HEK293T (cell line): ENCODE measurements around the gene CCDC14.

Source experiments
- CTCF ChIA-PET: fragments of 350-600 bp; formaldehyde crosslinking; extraction: SDS; loops from one replicate; lab custom pipeline; 2021; ENCODE audit warnings: antibody characterized with exemption, inconsistent platforms; lab: Yijun Ruan, JAX
- POLR2A ChIA-PET: fragments of 350-600 bp; formaldehyde crosslinking; extraction: SDS; loops from one replicate; lab custom pipeline; 2020; ENCODE audit warnings: antibody characterized with exemption, inconsistent platforms; lab: Yijun Ruan, JAX
- DNase-seq: peaks from one replicate; pipeline ENCODE4 v3.0.0; 2012; ENCODE audit warnings: mixed read lengths; ENCODE audit errors: extremely low spot score
- ARNT ChIP-seq: fragments of 450-650 bp; IDR thresholded peaks from 2 replicates; pipeline ENCODE4 v1.6.1; 2017; ENCODE audit warnings: mild to moderate bottlenecking
- BHLHE40 ChIP-seq: fragments of 450-650 bp; IDR thresholded peaks from 2 replicates; pipeline ENCODE4 v1.6.1; 2016; ENCODE audit warnings: mild to moderate bottlenecking, moderate library complexity, borderline replicate concordance
- CTBP1 ChIP-seq: fragments of 450-650 bp; IDR thresholded peaks from 2 replicates; pipeline ENCODE4 v1.6.1; 2016; ENCODE audit warnings: borderline replicate concordance
- ELF4 ChIP-seq: fragments of 450-650 bp; IDR thresholded peaks from 2 replicates; pipeline ENCODE4 v1.6.1; 2017; ENCODE audit warnings: antibody characterized with exemption
- FOXA1 ChIP-seq: fragments of 450-650 bp; IDR thresholded peaks from 2 replicates; pipeline ENCODE4 v1.6.1; 2016; ENCODE audit warnings: mild to moderate bottlenecking
- FOXK2 ChIP-seq: fragments of 450-650 bp; IDR thresholded peaks from 2 replicates; pipeline ENCODE4 v1.6.1; 2016; ENCODE audit warnings: mild to moderate bottlenecking
- FOXM1 ChIP-seq: fragments of 450-650 bp; IDR thresholded peaks from 2 replicates; pipeline ENCODE4 v1.6.1; 2017; ENCODE audit warnings: mild to moderate bottlenecking, borderline replicate concordance
- HDGF ChIP-seq: fragments of 450-650 bp; IDR thresholded peaks from 2 replicates; pipeline ENCODE4 v1.6.1; 2017; ENCODE audit warnings: antibody characterized with exemption, borderline replicate concordance
- L3MBTL2 ChIP-seq: fragments of 450-650 bp; conservative IDR thresholded peaks from 2 replicates; pipeline ENCODE4 v1.6.1; 2016; ENCODE audit warnings: mild to moderate bottlenecking
- LEF1 ChIP-seq: fragments of 450-650 bp; IDR thresholded peaks from 2 replicates; pipeline ENCODE4 v1.6.1; 2017; ENCODE audit warnings: mild to moderate bottlenecking, borderline replicate concordance
- NFRKB ChIP-seq: fragments of 450-650 bp; IDR thresholded peaks from 2 replicates; pipeline ENCODE4 v1.6.1; 2016; ENCODE audit warnings: mild to moderate bottlenecking, moderate library complexity
- SP1 ChIP-seq: fragments of 450-650 bp; IDR thresholded peaks from 2 replicates; pipeline ENCODE4 v1.6.1; 2017
- SUZ12 ChIP-seq: fragments of 450-650 bp; IDR thresholded peaks from 2 replicates; pipeline ENCODE4 v1.6.1; 2016; ENCODE audit warnings: mild to moderate bottlenecking
- TARDBP ChIP-seq: fragments of 450-650 bp; IDR thresholded peaks from 2 replicates; pipeline ENCODE4 v1.6.1; 2016
- ZNF384 ChIP-seq: fragments of 450-650 bp; IDR thresholded peaks from 2 replicates; pipeline ENCODE4 v1.6.1; 2016
- TF ChIP-seq, protein P1 (sequence below): fragments of 450-650 bp; IDR thresholded peaks from 2 replicates; pipeline ENCODE4 v1.6.1; 2016

The CCDC14 gene

DNA sequence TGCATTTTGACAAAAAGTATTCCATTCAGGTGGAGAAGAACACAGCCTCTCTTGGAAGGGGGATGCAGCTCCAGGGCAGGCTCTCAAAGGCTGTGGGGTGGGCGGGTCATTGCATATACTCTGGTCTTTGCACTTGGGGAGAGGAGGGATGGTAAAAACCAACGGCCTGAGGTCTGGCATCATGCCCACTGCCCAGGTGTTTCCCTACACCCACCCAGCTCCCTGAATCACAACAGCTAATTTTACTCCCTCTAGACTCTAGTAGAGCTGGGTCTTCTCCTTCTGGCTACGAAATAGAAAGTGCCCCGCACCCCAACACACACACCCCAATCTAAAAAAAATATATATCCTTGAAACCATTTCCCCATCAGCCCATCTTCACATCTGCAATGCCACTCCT is 77.9 kb downstream of the CCDC14 start:
- POLR2A ChIA-PET = no interaction called here
- CTCF ChIA-PET = no interaction called here
- TF ChIP-seq ZNF384 = no peak
- no peak for TF ChIP-seq L3MBTL2
- TF ChIP-seq SP1 = no peak
- no peak for TF ChIP-seq ELF4
- TF ChIP-seq HDGF = no peak
- no peak for TF ChIP-seq SUZ12
- no peak for TF ChIP-seq FOXM1
- no peak for TF ChIP-seq NFRKB
- TF ChIP-seq, protein P1, sequence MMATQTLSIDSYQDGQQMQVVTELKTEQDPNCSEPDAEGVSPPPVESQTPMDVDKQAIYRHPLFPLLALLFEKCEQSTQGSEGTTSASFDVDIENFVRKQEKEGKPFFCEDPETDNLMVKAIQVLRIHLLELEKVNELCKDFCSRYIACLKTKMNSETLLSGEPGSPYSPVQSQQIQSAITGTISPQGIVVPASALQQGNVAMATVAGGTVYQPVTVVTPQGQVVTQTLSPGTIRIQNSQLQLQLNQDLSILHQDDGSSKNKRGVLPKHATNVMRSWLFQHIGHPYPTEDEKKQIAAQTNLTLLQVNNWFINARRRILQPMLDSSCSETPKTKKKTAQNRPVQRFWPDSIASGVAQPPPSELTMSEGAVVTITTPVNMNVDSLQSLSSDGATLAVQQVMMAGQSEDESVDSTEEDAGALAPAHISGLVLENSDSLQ = no peak
- no peak for TF ChIP-seq BHLHE40
- TF ChIP-seq CTBP1 = no peak
- TF ChIP-seq TARDBP = no peak
- no peak for TF ChIP-seq FOXA1
- no peak for DNase-seq

DNA sequence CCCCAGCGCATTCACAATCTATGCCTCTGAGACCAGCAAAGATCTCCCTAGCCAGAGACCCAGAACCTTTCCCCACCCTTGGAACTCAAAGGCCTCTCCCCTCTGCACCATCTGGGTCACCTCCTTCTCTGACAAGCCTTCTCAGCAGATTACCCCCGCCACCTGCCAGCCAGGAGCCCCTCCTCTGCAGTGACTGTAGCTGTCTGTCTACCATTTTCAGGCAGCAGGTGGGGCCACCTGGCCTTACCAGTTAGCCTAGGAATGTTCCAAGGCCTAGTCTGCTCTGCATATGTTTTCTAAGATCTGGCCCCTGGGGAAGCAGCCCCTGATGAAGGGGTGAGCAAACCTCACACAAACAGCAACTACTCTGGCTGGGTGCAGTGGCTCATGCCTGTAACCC is 79.3 kb downstream of the CCDC14 start:
- CTCF ChIA-PET = no interaction called here

DNA sequence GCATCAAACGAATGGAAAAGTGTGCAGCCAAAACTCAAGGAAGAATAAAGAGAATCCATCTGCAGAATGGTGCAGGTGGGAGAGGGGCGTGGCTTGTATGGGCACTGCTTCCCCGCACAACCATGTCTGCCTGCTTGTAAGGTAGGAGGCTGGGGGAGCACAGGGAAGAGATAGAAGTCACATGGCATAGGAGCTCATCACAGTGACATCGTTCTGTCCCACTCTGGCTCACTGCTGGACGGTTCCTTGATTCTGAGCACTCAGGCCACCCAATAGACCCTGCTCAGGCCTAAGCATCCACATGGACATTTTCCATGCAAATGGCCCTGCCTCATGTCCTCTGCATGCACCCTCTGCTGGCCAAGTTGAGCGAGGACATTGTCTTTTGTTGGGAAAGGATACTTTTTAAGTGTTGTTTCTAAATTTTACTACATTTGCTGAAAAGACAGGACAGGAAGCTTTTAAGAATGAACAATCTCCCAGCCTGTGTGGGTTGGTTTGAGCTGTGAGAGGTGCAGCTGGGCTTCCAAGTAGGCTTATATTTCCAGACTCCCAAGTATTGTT is 79.9 kb downstream of the CCDC14 start:
- no peak for DNase-seq
- ChIA-PET POLR2A (no interaction called here), CTCF (no interaction called here)
- TF ChIP-seq CTBP1 (no peak), ARNT (no peak)

More for the DNA sequence above, 79.3 kb downstream of the CCDC14 start:
- POLR2A ChIA-PET = no interaction called here
- TF ChIP-seq ZNF384 (no peak), FOXA1 (no peak), ELF4 (no peak), SP1 (no peak), TARDBP (no peak), FOXM1 (no peak), L3MBTL2 (no peak), SUZ12 (no peak), FOXK2 (no peak), LEF1 (no peak), BHLHE40 (no peak), ARNT (no peak), CTBP1 (no peak), HDGF (no peak), NFRKB (no peak)
- TF ChIP-seq, protein P1 = no peak
- DNase-seq = no peak

DNA sequence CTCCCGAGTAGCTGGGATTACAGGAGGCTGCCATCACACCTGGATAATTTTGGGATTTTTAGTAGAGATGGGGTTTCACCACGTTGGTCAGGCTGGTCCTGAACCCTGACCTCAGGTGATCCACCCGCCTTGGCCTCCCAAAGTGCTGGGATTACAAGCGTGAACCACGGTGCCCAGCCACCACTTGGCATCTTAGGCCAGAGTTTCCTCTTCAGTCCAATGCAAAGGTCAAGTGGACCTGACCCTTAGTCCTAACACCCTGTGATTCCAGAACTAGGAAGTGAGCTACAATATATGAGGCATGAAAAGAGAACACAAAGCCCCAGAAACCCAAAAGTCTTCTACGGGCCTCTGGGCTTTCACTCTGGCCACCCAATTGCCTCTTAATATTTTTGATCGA is 82.2 kb downstream of the CCDC14 start:
- ChIA-PET CTCF (no interaction called here), POLR2A (no interaction called here)
- TF ChIP-seq SUZ12 = no peak
- no peak for TF ChIP-seq FOXK2
- no peak for TF ChIP-seq ZNF384
- no peak for TF ChIP-seq ARNT
- TF ChIP-seq SP1 = no peak
- no peak for TF ChIP-seq FOXM1
- no peak for TF ChIP-seq FOXA1
- no peak for TF ChIP-seq L3MBTL2
- TF ChIP-seq NFRKB = no peak
- no peak for TF ChIP-seq BHLHE40
- TF ChIP-seq ELF4 = no peak
- TF ChIP-seq, protein P1 = no peak
- no peak for TF ChIP-seq TARDBP
- TF ChIP-seq HDGF = no peak
- TF ChIP-seq CTBP1 = no peak
- no peak for TF ChIP-seq LEF1
- DNase-seq = no peak

DNA sequence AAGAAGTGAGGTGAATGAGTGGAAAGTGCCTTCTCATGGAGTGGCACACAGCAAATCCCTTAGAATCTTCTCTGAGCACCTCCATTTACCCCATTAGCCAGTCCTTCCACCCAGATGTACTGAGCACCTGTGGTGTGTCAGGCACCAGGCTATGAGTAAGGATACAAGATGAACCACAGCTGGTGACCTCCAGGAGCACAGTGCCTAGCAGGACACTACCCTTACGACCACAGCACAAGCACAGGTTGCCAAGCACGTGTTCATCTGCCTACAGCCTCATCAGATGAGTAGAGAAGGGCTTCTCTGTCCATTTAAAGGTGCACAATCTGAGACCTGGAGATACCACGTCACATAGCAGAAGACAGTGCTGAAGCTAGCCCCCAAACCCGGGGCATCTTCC is 83.1 kb downstream of the CCDC14 start:
- TF ChIP-seq BHLHE40 (no peak), ELF4 (no peak), ARNT (no peak), SP1 (no peak), HDGF (no peak), NFRKB (no peak), ZNF384 (no peak), FOXK2 (no peak), CTBP1 (no peak), SUZ12 (no peak), FOXA1 (no peak), TARDBP (no peak), FOXM1 (no peak), L3MBTL2 (no peak), LEF1 (no peak)
- TF ChIP-seq, protein P1 = no peak
- no peak for DNase-seq
- POLR2A ChIA-PET = no interaction called here
- CTCF ChIA-PET = interaction anchor here (0.6 kb wide), 1 partner anchor 33 kb away, joined by 3 read pairs; no protein-coding TSS in a partner anchor

DNA sequence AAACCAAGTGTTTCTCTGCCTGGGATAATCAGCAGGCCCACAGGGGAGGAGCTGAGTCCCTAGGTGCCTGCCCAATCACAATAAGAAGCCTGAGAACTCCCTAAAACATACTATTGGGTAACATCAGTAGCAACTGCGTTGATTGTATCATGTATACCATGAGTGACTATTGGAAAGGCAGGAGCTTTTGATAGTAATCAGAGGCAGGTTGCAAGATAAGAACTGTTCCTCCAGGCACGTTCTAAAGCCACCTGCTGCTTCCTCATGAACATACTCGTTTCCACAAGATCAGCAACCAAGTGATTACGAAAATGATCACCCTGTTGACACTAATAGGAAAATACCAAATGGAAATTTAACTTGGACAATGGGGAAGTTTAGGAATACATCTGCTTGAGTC is 83.6 kb downstream of the CCDC14 start:
- DNase-seq = no peak
- POLR2A ChIA-PET = no interaction called here
- no peak for TF ChIP-seq HDGF
- no peak for TF ChIP-seq FOXA1
- no peak for TF ChIP-seq LEF1
- TF ChIP-seq ARNT = no peak
- no peak for TF ChIP-seq SP1
- no peak for TF ChIP-seq ELF4
- TF ChIP-seq ZNF384 = no peak
- TF ChIP-seq CTBP1 = no peak
- TF ChIP-seq BHLHE40 = no peak
- TF ChIP-seq NFRKB = no peak
- TF ChIP-seq FOXM1 = no peak
- no peak for TF ChIP-seq TARDBP
- no peak for TF ChIP-seq FOXK2
- CTCF ChIA-PET = interaction anchor here (0.6 kb wide), 1 partner anchor 34 kb away, joined by 3 read pairs; no protein-coding TSS in a partner anchor
